ENCODE measurements around the gene TYW5. TPM values are rescaled to one million over a fixed set of nuclear protein-coding genes. Genes with fewer than 3 reads are reported as not detected.

Gene TYW5
- total and polyA plus RNA-seq, 8 donors: 2.0 to 4.9 (median 2.5) TPM

- no peaks in the 10 kb centered on the region for H3K9me3 ChIP-seq
- H3K27me3 ChIP-seq: no peaks in the 10 kb centered on the region
- intact Hi-C loops (cut with DNase I): loop anchor here in 2 of 3 donors (10.0 kb wide), 2 partner anchors 495 to 725 kb away; no protein-coding TSS in a partner anchor
- ATAC-seq: peak in 3 of 4 donors; percentile 9 to 24 (median 11)
- no peak for TF ChIP-seq CTCF (IDR thresholded peaks at IDR 0.05)
- H3K27ac ChIP-seq: no peak overlapping the region
- no peak overlapping the region for H3K4me3 ChIP-seq
- peaks cover 0 to 12% (median 4%) of the 10 kb centered on the region in 3 donors for H3K4me1 ChIP-seq
- WGBS, 2 donors: 62 to 74% methylated on average over 5 of the region's 5 CpGs
- DNase-seq: no peak
- no peak for FAIRE-seq
- no peaks in the 10 kb centered on the region for H3K36me3 ChIP-seq
Measured at GRCh38 chr2:199979398-199979797, 24.1 kb upstream of the TYW5 start.

GRCh38 chr2:199977984-199978415, 22.7 kb upstream of the TYW5 start:
- Histone ChIP-seq H3K36me3 (no peaks in the 10 kb centered on the region), H3K4me1 (peaks cover 0 to 12% (median 4%) of the 10 kb centered on the region in 3 donors), H3K4me3 (no peak overlapping the region), H3K27ac (peak overlapping the region in 1 of 4 donors; percentile 15), H3K9me3 (no peaks in the 10 kb centered on the region), H3K27me3 (no peaks in the 10 kb centered on the region)
- ATAC-seq (peak in 3 of 4 donors; percentile 44 to 71 (median 65)), DNase-seq (no peak), FAIRE-seq (no peak)
- intact Hi-C loops (cut with DNase I): loop anchor here in 2 of 3 donors (10.0 kb wide), 2 partner anchors 497 to 727 kb away; no protein-coding TSS in a partner anchor
- TF ChIP-seq CTCF (IDR thresholded peaks at IDR 0.05): no peak

GRCh38 chr2:199975273-199975895, 20.1 kb upstream of the TYW5 start:
- 87 to 90% methylated on average over 3 of the region's 3 CpGs for WGBS, 2 donors
- H3K4me3 ChIP-seq: no peak overlapping the region
- H3K9me3 ChIP-seq: no peaks in the 10 kb centered on the region
- no peaks in the 10 kb centered on the region for H3K36me3 ChIP-seq
- H3K27ac ChIP-seq: no peak overlapping the region
- intact Hi-C loops (cut with DNase I): loop anchor here in 2 of 3 donors (10.0 kb wide), 2 partner anchors 499 to 729 kb away; no protein-coding TSS in a partner anchor
- peaks cover 0 to 12% (median 4%) of the 10 kb centered on the region in 3 donors for H3K4me1 ChIP-seq
- FAIRE-seq (no peak), DNase-seq (no peak), ATAC-seq (no peak)
- no peaks in the 10 kb centered on the region for H3K27me3 ChIP-seq
- TF ChIP-seq CTCF (IDR thresholded peaks at IDR 0.05): no peak

GRCh38 chr2:199973703-199974102, 18.4 kb upstream of the TYW5 start:
- intact Hi-C loops (cut with DNase I): loop anchor here in 2 of 3 donors (10.0 kb wide), 2 partner anchors 501 to 731 kb away; no protein-coding TSS in a partner anchor
- Histone ChIP-seq H3K4me3 (no peak overlapping the region), H3K9me3 (no peaks in the 10 kb centered on the region), H3K4me1 (peaks cover 0 to 5% (median 1%) of the 10 kb centered on the region in 3 donors), H3K27ac (no peak overlapping the region), H3K36me3 (no peaks in the 10 kb centered on the region), H3K27me3 (no peaks in the 10 kb centered on the region)
- TF ChIP-seq CTCF (IDR thresholded peaks at IDR 0.05): peak in 2 of 4 donors; percentile 11 to 14
- DNase-seq: no peak
- peak; percentile 68 for FAIRE-seq
- peak in 3 of 4 donors; percentile 73 to 84 (median 76) for ATAC-seq
- 19 to 22% methylated on average over 2 of the region's 2 CpGs for WGBS, 2 donors
